Uterus (tissue), 4 donors: ENCODE results near the gene GSTM4. TPM values are rescaled to one million over a fixed set of nuclear protein-coding genes. Genes with fewer than 3 reads are reported as not detected.

Experiments used
- DNase-seq, 2 donors: peaks; one replicate each; pipeline ENCODE4 v3.0.0-alpha.2; 2019 to 2020
- H3K27ac ChIP-seq, 2 donors: fragments of 200-600 bp; sonication (generic); 1 replicate in 1 of 2; 2 replicates in 1 of 2; pipeline ENCODE4 v1.5.1; 2016 to 2018
- H3K27me3 ChIP-seq, 2 donors: fragments of 200-600 bp; sonication (generic); one replicate each; pipeline ENCODE4 v1.5.1; 2018 to 2019; ENCODE audit warnings: control low read depth in 1 of 2
- H3K36me3 ChIP-seq, 2 donors: fragments of 200-600 bp; sonication (generic); one replicate each; pipeline ENCODE4 v1.5.1; 2019; ENCODE audit warnings: control low read depth in 1 of 2
- H3K4me1 ChIP-seq, 2 donors: fragments of 200-600 bp; sonication (generic); one replicate each; pipeline ENCODE4 v1.5.1; 2018 to 2019; ENCODE audit warnings: control low read depth in 1 of 2
- H3K4me3 ChIP-seq, 2 donors: fragments of 200-600 bp; sonication (generic); 1 replicate in 1 of 2; 2 replicates in 1 of 2; pipeline ENCODE4 v1.5.1; 2018 to 2019; ENCODE audit warnings: mild to moderate bottlenecking in 1 of 2
- H3K9me3 ChIP-seq, 2 donors: fragments of 200-600 bp; sonication (generic); one replicate each; pipeline ENCODE4 v1.5.1; 2019; ENCODE audit warnings: control low read depth in 1 of 2
- POLR2A ChIP-seq, 2 donors: fragments of 450-650 bp; IDR thresholded peaks; one replicate each; pipeline ENCODE4 v1.6.1; 2016; ENCODE audit warnings: antibody characterized with exemption in 2 of 2, mild to moderate bottlenecking in 1 of 2, moderate library complexity in 1 of 2
- intact Hi-C: fragments of 100-400 bp; cut with DNase I; formaldehyde crosslinking; loops from one replicate; pipeline ENCODE4 v1.15.1; 2023; ENCODE audit warnings: low total_unique reads
- total RNA-seq, 4 donors: library from RNA; depleted of rRNA in 3 of 4; stranded (reverse); fragments of >200 nt in 3 of 4; gene quantifications; one replicate each; pipeline versions ENCODE4 v1.1.0 to v1.2.4, GENCODE V29; 2014 to 2023
- TF ChIP-seq, protein P1 (sequence below), 4 experiments: fragments of 200-600 bp in 2 of 4; fragments of 450-650 bp in 2 of 4; sonication (generic) in 2 of 4; IDR thresholded peaks; one replicate each; pipeline ENCODE4 v1.5.1; 2016 to 2019; ENCODE audit warnings: antibody characterized with exemption in 4 of 4, mild to moderate bottlenecking in 2 of 4, moderate library complexity in 1 of 4
- donor health status: DM: yes; HTN: yes; CAD: no.

Gene GSTM4
- total RNA-seq, 4 donors from 2014 or later: 7.6 to 43.5 (median 20.7) TPM

GRCh38 chr1:109630898-109631512 lies 24.9 kb upstream of the GSTM4 start:
- intact Hi-C loops: loop anchor here (10.0 kb wide), 1 partner anchor 86 kb away; the partner anchor contains the start of gene GNAI3
- peak in 1 of 2 donors; percentile 20 for DNase-seq
- H3K9me3 ChIP-seq: no peaks in the 10 kb centered on the region

DNA sequence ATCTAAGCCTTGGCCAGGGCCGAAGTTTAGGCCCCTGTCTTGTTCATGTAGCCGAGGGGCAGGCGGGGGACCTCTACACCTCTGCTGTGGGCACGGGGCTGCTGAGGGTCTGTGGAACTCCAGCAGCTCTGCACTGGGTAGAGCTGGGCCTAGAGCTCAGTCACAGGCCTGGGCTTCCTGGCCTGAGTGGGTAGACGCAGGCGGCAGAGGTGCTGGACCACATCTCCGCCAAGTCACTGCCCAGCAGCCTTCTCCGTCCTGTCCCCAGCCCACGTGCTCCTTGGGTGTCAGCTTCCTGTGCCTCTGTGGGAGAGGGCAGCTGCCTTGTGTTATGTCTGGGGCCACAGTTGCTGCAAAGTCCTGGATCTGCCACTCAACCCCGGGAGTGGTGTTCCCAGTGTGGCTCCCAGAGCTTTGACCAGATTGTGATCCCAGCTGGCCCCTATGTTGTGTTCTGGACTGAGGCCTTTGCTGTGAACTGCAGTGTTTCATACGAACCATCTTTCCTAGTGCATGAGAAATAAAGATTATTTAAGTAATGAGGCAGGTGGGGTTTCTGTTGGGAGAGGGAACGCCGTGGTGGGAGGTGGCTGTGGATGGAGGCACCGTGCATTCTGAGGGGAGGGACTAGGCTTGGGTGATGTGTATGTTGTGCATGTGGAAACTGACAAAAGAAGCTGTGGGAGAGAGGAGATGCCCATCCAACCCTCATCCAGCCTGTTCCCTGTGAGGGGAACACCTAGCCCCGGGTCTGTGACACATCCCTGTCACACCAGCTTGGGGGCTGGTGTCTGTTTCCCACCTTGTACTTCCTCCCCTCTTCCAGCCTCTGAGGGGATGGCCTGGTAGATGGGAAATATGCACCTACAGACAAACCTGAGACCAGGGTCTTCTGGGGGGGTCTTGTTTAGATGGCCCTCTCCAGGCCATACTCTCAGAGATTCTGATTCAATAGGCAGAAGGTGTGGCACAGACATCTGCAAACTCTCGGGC lies 24.1 kb upstream of the GSTM4 start:
- no peaks in the 10 kb centered on the region for H3K27me3 ChIP-seq
- no peak for DNase-seq
- TF ChIP-seq, protein P1, sequence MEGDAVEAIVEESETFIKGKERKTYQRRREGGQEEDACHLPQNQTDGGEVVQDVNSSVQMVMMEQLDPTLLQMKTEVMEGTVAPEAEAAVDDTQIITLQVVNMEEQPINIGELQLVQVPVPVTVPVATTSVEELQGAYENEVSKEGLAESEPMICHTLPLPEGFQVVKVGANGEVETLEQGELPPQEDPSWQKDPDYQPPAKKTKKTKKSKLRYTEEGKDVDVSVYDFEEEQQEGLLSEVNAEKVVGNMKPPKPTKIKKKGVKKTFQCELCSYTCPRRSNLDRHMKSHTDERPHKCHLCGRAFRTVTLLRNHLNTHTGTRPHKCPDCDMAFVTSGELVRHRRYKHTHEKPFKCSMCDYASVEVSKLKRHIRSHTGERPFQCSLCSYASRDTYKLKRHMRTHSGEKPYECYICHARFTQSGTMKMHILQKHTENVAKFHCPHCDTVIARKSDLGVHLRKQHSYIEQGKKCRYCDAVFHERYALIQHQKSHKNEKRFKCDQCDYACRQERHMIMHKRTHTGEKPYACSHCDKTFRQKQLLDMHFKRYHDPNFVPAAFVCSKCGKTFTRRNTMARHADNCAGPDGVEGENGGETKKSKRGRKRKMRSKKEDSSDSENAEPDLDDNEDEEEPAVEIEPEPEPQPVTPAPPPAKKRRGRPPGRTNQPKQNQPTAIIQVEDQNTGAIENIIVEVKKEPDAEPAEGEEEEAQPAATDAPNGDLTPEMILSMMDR (IDR thresholded peaks at IDR 0.05): no peak
- no peak for TF ChIP-seq POLR2A (IDR thresholded peaks at IDR 0.05)
- H3K4me1 ChIP-seq: peaks cover 4 to 6% of the 10 kb centered on the region in 2 donors
- no peaks in the 10 kb centered on the region for H3K36me3 ChIP-seq
- no peaks in the 10 kb centered on the region for H3K9me3 ChIP-seq
- H3K27ac ChIP-seq: peak overlapping the region in 1 of 2 donors; percentile 59
- intact Hi-C loops: loop anchor here (10.0 kb wide), 1 partner anchor 87 kb away; the partner anchor contains the start of gene GNAI3
- no peak overlapping the region for H3K4me3 ChIP-seq

More at GRCh38 chr1:109630898-109631512, 24.9 kb upstream of the GSTM4 start:
- H3K4me1 ChIP-seq: peaks cover under 1 to 3% of the 10 kb centered on the region in 2 donors
- H3K36me3 ChIP-seq: no peaks in the 10 kb centered on the region
- TF ChIP-seq POLR2A (IDR thresholded peaks at IDR 0.05): no peak
- H3K27me3 ChIP-seq: no peaks in the 10 kb centered on the region
- H3K27ac ChIP-seq: no peak overlapping the region
- no peak overlapping the region for H3K4me3 ChIP-seq

- intact Hi-C loops: loop anchor here (10.0 kb wide), 1 partner anchor 88 kb away; the partner anchor contains the start of gene GNAI3
- Histone ChIP-seq H3K27ac (peak overlapping the region; percentile 50 to 59), H3K4me1 (peaks cover 4 to 6% of the 10 kb centered on the region in 2 donors)
Observed at GRCh38 chr1:109632671-109633346, 23.1 kb upstream of the GSTM4 start.

DNA sequence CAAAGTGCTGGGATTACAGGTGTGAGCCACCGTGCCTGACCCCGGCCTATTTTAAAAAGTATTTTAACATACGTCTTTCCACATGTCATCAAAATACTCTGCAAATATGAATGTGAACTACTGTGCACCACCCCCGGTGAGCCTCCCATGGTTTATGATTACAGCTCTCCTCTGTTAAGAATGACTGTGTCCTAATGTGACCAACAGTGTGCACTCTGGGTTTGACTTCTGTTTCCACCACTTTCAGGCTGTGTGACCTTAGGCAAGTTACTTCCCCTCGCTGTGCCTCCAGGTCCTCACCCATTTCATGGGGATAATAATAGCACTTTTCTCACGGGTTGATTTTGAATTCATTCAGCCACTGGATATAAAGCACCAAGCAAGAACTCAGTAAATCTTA lies 21.6 kb upstream of the GSTM4 start:
- Histone ChIP-seq H3K27me3 (no peaks in the 10 kb centered on the region), H3K4me3 (no peak overlapping the region), H3K36me3 (no peaks in the 10 kb centered on the region), H3K4me1 (peaks cover 4 to 6% of the 10 kb centered on the region in 2 donors), H3K9me3 (no peaks in the 10 kb centered on the region), H3K27ac (no peak overlapping the region)
- intact Hi-C loops: loop anchor here (10.0 kb wide), 1 partner anchor 89 kb away; the partner anchor contains the start of gene GNAI3
- DNase-seq: no peak
- TF ChIP-seq POLR2A (IDR thresholded peaks at IDR 0.05): no peak
- TF ChIP-seq, protein P1 (IDR thresholded peaks at IDR 0.05): no peak

More at GRCh38 chr1:109632671-109633346, 23.1 kb upstream of the GSTM4 start:
- peak; percentile 58 to 78 for DNase-seq
- H3K27me3 ChIP-seq: no peaks in the 10 kb centered on the region
- no peaks in the 10 kb centered on the region for H3K36me3 ChIP-seq
- no peaks in the 10 kb centered on the region for H3K9me3 ChIP-seq
- TF ChIP-seq POLR2A (IDR thresholded peaks at IDR 0.05): no peak
- TF ChIP-seq, protein P1 (IDR thresholded peaks at IDR 0.05): no peak
- H3K4me3 ChIP-seq: no peak overlapping the region
